GM12878 (cell line): Measurements from ENCODE around the gene ARHGEF11. TPM values are rescaled to one million over a fixed set of nuclear protein-coding genes. Genes with fewer than 3 reads are reported as not detected.

Experiments
- ATAC-seq: fragments of 200-7000 bp; cut with Tn5 transposase; 3 replicates; pipeline ENCODE4 v1.9.1; 2020; ENCODE audit warnings: mild to moderate bottlenecking, moderate library complexity
- BruUV-seq: library from RNA; stranded (reverse); fragments of 400-500 nt; replicated peaks from 2 replicates; lab custom pipeline; 2021; lab: Mats Ljungman, UMichigan
- CTCF ChIA-PET: fragments of 300-600 bp; sonication (Branson Sonifier 250); formaldehyde crosslinking; extraction: SDS; loops from one replicate; lab custom pipeline; 2021; ENCODE audit warnings: inconsistent platforms; lab: Yijun Ruan, JAX
- POLR2A ChIA-PET: fragments of 350-600 bp; formaldehyde crosslinking; extraction: SDS; loops from one replicate; lab custom pipeline; 2021; ENCODE audit warnings: inconsistent platforms; lab: Charles Lee
- RAD21 ChIA-PET: fragments of 300-600 bp; sonication (Branson Sonifier 250); formaldehyde crosslinking; loops from one replicate; lab custom pipeline; 2023; ENCODE audit warnings: antibody characterized with exemption; ENCODE audit not compliant: unreplicated experiment; lab: Charles Lee
- SMC1A ChIA-PET: fragments of 300-600 bp; sonication (Branson Sonifier 250); formaldehyde crosslinking; loops from one replicate; lab custom pipeline; 2023; ENCODE audit not compliant: unreplicated experiment, uncharacterized antibody; lab: Charles Lee
- DNase-seq: peaks from one replicate; pipeline ENCODE4 v3.0.0-alpha.2; 2011; ENCODE audit warnings: low read depth, low spot score
- FAIRE-seq: peaks from 3 replicates; lab custom pipeline; 2011; peaks lifted over from hg19 to GRCh38; lab: Jason Lieb, UNC
- H2AFZ ChIP-seq: 2 replicates; pipeline ENCODE4 v1.6.0; 2011; ENCODE audit warnings: low read depth, low read length, control low read depth; ENCODE audit not compliant: control insufficient read depth
- H3K27ac ChIP-seq: 2 replicates; pipeline ENCODE4 v1.5.1; 2011; ENCODE audit warnings: control low read depth; ENCODE audit not compliant: control insufficient read depth, insufficient read depth
- H3K27me3 ChIP-seq, 2 experiments: replicated peaks in 1 of 2; 2 replicates each; pipeline versions ENCODE4 v1.6.0 to v1.6.1; 2011; ENCODE audit warnings: low read length in 1 of 2; ENCODE audit not compliant: control insufficient read depth in 2 of 2, insufficient read depth in 2 of 2
- H3K36me3 ChIP-seq, 2 experiments: 2 replicates each; pipeline ENCODE4 v1.5.1; 2011; ENCODE audit warnings: low read length in 1 of 2; ENCODE audit not compliant: control insufficient read depth in 2 of 2, insufficient read depth in 2 of 2
- H3K4me1 ChIP-seq: 2 replicates; pipeline ENCODE4 v1.6.1; 2011; ENCODE audit warnings: mild to moderate bottlenecking, low read length, moderate library complexity, mixed read lengths; ENCODE audit not compliant: control insufficient read depth, insufficient read depth
- H3K4me2 ChIP-seq: 2 replicates; pipeline ENCODE4 v1.6.0; 2011; ENCODE audit warnings: control low read depth; ENCODE audit not compliant: control insufficient read depth, insufficient read depth
- H3K4me3 ChIP-seq: fragments of 200-600 bp; sonication (generic); 2 replicates; pipeline ENCODE4 v1.5.1; 2016
- H3K79me2 ChIP-seq: 2 replicates; pipeline ENCODE4 v1.6.0; 2011; ENCODE audit warnings: low read length; ENCODE audit not compliant: control insufficient read depth, insufficient read depth
- H3K9ac ChIP-seq: 2 replicates; pipeline ENCODE4 v1.8.0; 2011; ENCODE audit warnings: low read length, control low read depth, mixed read lengths; ENCODE audit not compliant: control insufficient read depth, insufficient read depth
- H3K9me3 ChIP-seq: replicated peaks from 3 replicates; pipeline ENCODE4 v1.5.1; 2011; ENCODE audit warnings: mild to moderate bottlenecking, low read length; ENCODE audit not compliant: control insufficient read depth, insufficient read depth
- H4K20me1 ChIP-seq: 2 replicates; pipeline ENCODE4 v1.6.0; 2011; ENCODE audit not compliant: control insufficient read depth, insufficient read depth
- BHLHE40 ChIP-seq, 2 experiments: fragments of 450-650 bp in 1 of 2; IDR thresholded peaks; 2 replicates each; pipeline ENCODE4 v1.6.1; 2011 to 2017; ENCODE audit warnings: low read depth in 2 of 2, borderline replicate concordance in 1 of 2, improper control_type of control experiment in 1 of 2, low read length in 1 of 2, mild to moderate bottlenecking in 1 of 2
- CBX3 ChIP-seq: fragments of 200-600 bp; sonication (generic); IDR thresholded peaks from 2 replicates; pipeline ENCODE4 v1.6.1; 2016; ENCODE audit warnings: low read depth, borderline replicate concordance
- CHD4 ChIP-seq: fragments of 200-600 bp; sonication (generic); IDR thresholded peaks from 2 replicates; pipeline ENCODE4 v1.6.1; 2016; ENCODE audit warnings: mild to moderate bottlenecking
- EP300 ChIP-seq, 2 experiments: fragments of 150-350 bp in 1 of 2; IDR thresholded peaks; 2 replicates each; pipeline ENCODE4 v1.6.1; 2011 to 2012; ENCODE audit warnings: low read depth in 2 of 2, low read length in 2 of 2, borderline replicate concordance in 1 of 2, improper control_type of control experiment in 1 of 2, inconsistent platforms in 1 of 2; ENCODE audit not compliant: control insufficient read depth in 1 of 2
- HCFC1 ChIP-seq: fragments of 150-350 bp; IDR thresholded peaks from 2 replicates; pipeline ENCODE4 v1.6.1; 2014; ENCODE audit warnings: low read length
- HDAC2 ChIP-seq: fragments of 200-600 bp; sonication (generic); IDR thresholded peaks from 2 replicates; pipeline ENCODE4 v1.6.1; 2017
- HDAC6 ChIP-seq: fragments of 200-600 bp; sonication (generic); IDR thresholded peaks from one replicate; pipeline ENCODE4 v1.8.0; 2017; ENCODE audit warnings: antibody characterized with exemption; ENCODE audit not compliant: unreplicated experiment
- LARP7 ChIP-seq: fragments of 450-650 bp; IDR thresholded peaks from 2 replicates; pipeline ENCODE4 v1.6.1; 2017; ENCODE audit warnings: mild to moderate bottlenecking
- MLLT1 ChIP-seq: fragments of 450-650 bp; IDR thresholded peaks from 2 replicates; pipeline ENCODE4 v1.6.1; 2016; ENCODE audit warnings: mild to moderate bottlenecking
- NFXL1 ChIP-seq: fragments of 450-650 bp; IDR thresholded peaks from 2 replicates; pipeline ENCODE4 v1.6.1; 2017; ENCODE audit warnings: antibody characterized with exemption, mild to moderate bottlenecking, borderline replicate concordance
- PAX8 ChIP-seq: fragments of 450-650 bp; IDR thresholded peaks from 2 replicates; pipeline ENCODE4 v1.6.1; 2017; ENCODE audit warnings: mild to moderate bottlenecking, moderate library complexity
- PRDM15 ChIP-seq: fragments of 450-650 bp; formaldehyde crosslinking; IDR thresholded peaks from 2 replicates; pipeline ENCODE4 v1.4.0; 2020; ENCODE audit warnings: mild to moderate bottlenecking, moderate library complexity
- SMAD5 ChIP-seq: IDR thresholded peaks from 2 replicates; pipeline ENCODE4 v1.6.1; 2016; ENCODE audit warnings: antibody characterized with exemption, low read depth
- STAT1 ChIP-seq: fragments of 450-650 bp; conservative IDR thresholded peaks from 2 replicates; pipeline ENCODE4 v1.6.1; 2014; ENCODE audit warnings: antibody characterized with exemption, mild to moderate bottlenecking
- STAT3 ChIP-seq: IDR thresholded peaks from 2 replicates; pipeline ENCODE4 v1.6.1; 2011; ENCODE audit warnings: low read depth, low read length, improper control_type of control experiment
- TCF7 ChIP-seq: IDR thresholded peaks from 2 replicates; pipeline ENCODE4 v1.6.1; 2014; ENCODE audit warnings: antibody characterized with exemption, borderline replicate concordance
- YY1 ChIP-seq: IDR thresholded peaks from 2 replicates; pipeline ENCODE4 v1.6.1; 2011; ENCODE audit warnings: low read depth, mild to moderate bottlenecking, low read length
- ZBED1 ChIP-seq: IDR thresholded peaks from 2 replicates; pipeline ENCODE4 v1.6.1; 2016; ENCODE audit warnings: borderline replicate concordance
- ZNF24 ChIP-seq: fragments of 450-650 bp; IDR thresholded peaks from 2 replicates; pipeline ENCODE4 v1.6.1; 2017; ENCODE audit warnings: antibody characterized with exemption, mild to moderate bottlenecking
- ZNF622 ChIP-seq: fragments of 450-650 bp; IDR thresholded peaks from 2 replicates; pipeline ENCODE4 v1.6.1; 2017; ENCODE audit warnings: mild to moderate bottlenecking, inconsistent platforms
- WGBS: methylation state at CpG from one replicate; pipeline ENCODE4 v1.1.6; 2016; ENCODE audit warnings: low lambda C conversion rate; ENCODE audit not compliant: insufficient replicate concordance, insufficient coverage; ENCODE audit errors: missing lambda C conversion rate; 5-methylcytosine and 5-hydroxymethylcytosine counted together
- in situ Hi-C: fragments of 300-500 bp; cut with MboI; formaldehyde crosslinking; loops from 9 replicates; pipeline ENCODE4 v1.14.3; 2018; ENCODE audit warnings: mixed read lengths
- intact Hi-C: fragments of 100-400 bp; cut with micrococcal nuclease; formaldehyde crosslinking; loops from one replicate; pipeline ENCODE4 v1.14.2; 2022; ENCODE audit not compliant: unreplicated experiment
- polyA plus RNA-seq, 11 experiments: library from polyadenylated mRNA; depleted of rRNA in 4 of 11; unstranded in 6 of 11; stranded (reverse) in 5 of 11; fragments of >200 nt; fragmentation: Nextera tagmentation in 4 of 11; fragmentation: Illumina TruSeq in 1 of 11; extraction: Ambion mirVana in 4 of 11; extraction: Trizol in 1 of 11; gene quantifications; 1 replicate in 1 of 11; 2 replicates in 10 of 11; pipeline versions ENCODE4 v1.2.1 to v1.2.3, GENCODE V29; 2011 to 2016; ENCODE audit warnings: inconsistent platforms in 2 of 11, missing spikeins in 2 of 11, low read depth in 1 of 11
- total RNA-seq, 4 experiments: library from RNA; depleted of rRNA in 3 of 4; stranded (reverse); fragments of >200 nt in 3 of 4; fragmentation: Illumina TruSeq in 1 of 4; extraction: Trizol in 1 of 4; gene quantifications; 2 replicates each; pipeline versions ENCODE4 v1.2.1 to v1.2.3, GENCODE V29; 2013 to 2021

The ARHGEF11 gene
- total and polyA plus RNA-seq, 10 of the 15 experiments (the other 5 are each of a cell fraction or from before 2014, with no cell fraction given): 0.05 to 12.7 (median 1.8) TPM

- in situ Hi-C loops: no loop called here
- no peak overlapping the region for H3K9ac ChIP-seq
- H3K27me3 ChIP-seq: peaks cover 7 to 11% of the 10 kb centered on the region in 2 experiments
- no peaks in the 10 kb centered on the region for H3K4me1 ChIP-seq
- 14% methylated on average over 8 of the region's 8 CpGs for WGBS
- H4K20me1 ChIP-seq: no peaks in the 10 kb centered on the region
- intact Hi-C loops: loop anchor here (1.0 to 2.0 kb wide), 5 partner anchors 31 to 201 kb away; partner anchors contain the start of gene INSRR
- H3K79me2 ChIP-seq: no peaks in the 10 kb centered on the region
- ChIA-PET POLR2A (interaction anchor here (0.7 kb wide), 2 partner anchors 134 to 156 kb away, joined by 3 to 4 read pairs; no protein-coding TSS in a partner anchor), SMC1A (interaction anchor here (0.6 to 5.2 kb wide), 23 partner anchors 13 to 266 kb away, joined by 3 to 50 read pairs (median 4); partner anchors contain the start of genes ISG20L2, METTL25B and NTRK1), RAD21 (interaction anchor here (0.6 to 7.1 kb wide), 13 partner anchors 29 to 263 kb away, joined by 3 to 46 read pairs (median 4); partner anchors contain the start of genes ISG20L2, METTL25B and NTRK1), CTCF (interaction anchor here (0.6 to 5.7 kb wide), 46 partner anchors 9 to 470 kb away, joined by 3 to 97 read pairs (median 4); partner anchors contain the start of genes CRABP2, HDGF, ISG20L2 and METTL25B)
- no TSS peak for BruUV-seq
- no peak overlapping the region for H3K27ac ChIP-seq
- H3K4me2 ChIP-seq: no peak overlapping the region
- no peaks in the 10 kb centered on the region for H3K9me3 ChIP-seq
- DNase-seq (no peak), ATAC-seq (peak; percentile 74), FAIRE-seq (peak; percentile 84)
- H2AFZ ChIP-seq: peak overlapping the region; percentile 56
- no peaks in the 10 kb centered on the region for H3K36me3 ChIP-seq
- H3K4me3 ChIP-seq: no peak overlapping the region
- no peak for TF ChIP-seq ZNF24
- TF ChIP-seq SMAD5: no peak
- 0 out of 2 replicates have a peak, but pooled peaks have one; percentile 39 for TF ChIP-seq YY1
- TF ChIP-seq ZNF622: no peak
- TF ChIP-seq CHD4: no peak
- TF ChIP-seq HCFC1: peak; percentile 35; the same call in 1 of the 2 replicates
- no peak for TF ChIP-seq HDAC2
- no peak for TF ChIP-seq STAT3
- TF ChIP-seq EP300 (IDR thresholded peaks at IDR 0.05; ENCODE audit: borderline replicate concordance in 1 of 2, control insufficient read depth in 1 of 2, low read depth in 2 of 2, low read length in 2 of 2): no peak
- TF ChIP-seq CBX3: no peak
- no peak for TF ChIP-seq LARP7
- no peak for TF ChIP-seq PRDM15 (CRISPR knock-in tag)
- peak in 1 of 2 experiments; percentile 30; a peak in 1 of 4 replicates for TF ChIP-seq BHLHE40 (IDR thresholded peaks at IDR 0.05; ENCODE audit: borderline replicate concordance in 1 of 2, low read depth in 2 of 2, low read length in 1 of 2)
- no peak for TF ChIP-seq MLLT1
- no peak for TF ChIP-seq ZBED1
- TF ChIP-seq STAT1: no peak
- no peak for TF ChIP-seq PAX8
- no peak for TF ChIP-seq NFXL1
- no peak for TF ChIP-seq TCF7
- TF ChIP-seq HDAC6: no peak
These were observed 155.6 kb downstream of the ARHGEF11 start for GRCh38 chr1:156889802-156890580.
